Panc1 (cell line): ENCODE results near the gene MEGF10. TPM values are rescaled to one million over a fixed set of nuclear protein-coding genes. Genes with fewer than 3 reads are reported as not detected.

Experiments
- ATAC-seq: fragments of 200-7000 bp; cut with Tn5 transposase; 2 replicates; pipeline ENCODE4 v1.9.1; 2020; ENCODE audit warnings: mild to moderate bottlenecking, moderate library complexity
- BruUV-seq: library from RNA; stranded (reverse); fragments of 400-500 nt; replicated peaks from 2 replicates; lab custom pipeline; 2021; lab: Mats Ljungman, UMichigan
- CTCF ChIA-PET: fragments of 300-600 bp; sonication (Branson Sonifier 250); formaldehyde crosslinking; loops from one replicate; lab custom pipeline; 2022; ENCODE audit warnings: antibody characterized with exemption; lab: Charles Lee
- POLR2A ChIA-PET: fragments of 300-600 bp; sonication (Branson Sonifier 250); formaldehyde crosslinking; loops from one replicate; lab custom pipeline; 2022; ENCODE audit warnings: antibody characterized with exemption; lab: Charles Lee
- DNase-seq: peaks from one replicate; pipeline ENCODE4 v3.0.0-alpha.2; 2010; ENCODE audit warnings: low read depth, low spot score
- H3K27ac ChIP-seq: 2 replicates; pipeline ENCODE4 v1.5.1; 2011; ENCODE audit warnings: mild to moderate bottlenecking, low read length, inconsistent platforms
- H3K27me3 ChIP-seq: fragments of 200-500 bp; sonication (Bioruptor generic); 2 replicates; pipeline ENCODE4 v1.6.0; 2014; ENCODE audit warnings: low read length, inconsistent platforms; ENCODE audit not compliant: control insufficient read depth, insufficient read depth
- H3K36me3 ChIP-seq: fragments of 200-500 bp; sonication (Bioruptor generic); 2 replicates; pipeline ENCODE4 v1.5.1; 2014; ENCODE audit warnings: inconsistent platforms, mild to moderate bottlenecking, low read length, moderate library complexity; ENCODE audit not compliant: control insufficient read depth, insufficient read depth
- H3K4me1 ChIP-seq: 2 replicates; pipeline ENCODE4 v1.5.1; 2011; ENCODE audit warnings: inconsistent platforms, mild to moderate bottlenecking, low read length, moderate library complexity; ENCODE audit not compliant: control insufficient read depth, insufficient read depth
- H3K4me3 ChIP-seq, 2 experiments: 2 replicates each; pipeline ENCODE4 v1.5.1; 2011 to 2012; ENCODE audit warnings: low read depth in 2 of 2, low read length in 2 of 2, mild to moderate bottlenecking in 2 of 2, inconsistent platforms in 1 of 2, moderate library complexity in 1 of 2
- H3K9me3 ChIP-seq: fragments of 200-500 bp; sonication (Bioruptor generic); 2 replicates; pipeline ENCODE4 v1.5.1; 2014; ENCODE audit warnings: low read depth, mild to moderate bottlenecking, inconsistent platforms, low read length, moderate library complexity; ENCODE audit not compliant: control insufficient read depth, insufficient read depth
- POLR2AphosphoS5 ChIP-seq: IDR thresholded peaks from 2 replicates; pipeline ENCODE4 v1.6.1; 2012; ENCODE audit warnings: mild to moderate bottlenecking, low read depth, low read length, moderate library complexity
- SIN3A ChIP-seq: IDR thresholded peaks from 2 replicates; pipeline ENCODE4 v1.6.1; 2012; ENCODE audit warnings: low read depth, mild to moderate bottlenecking, low read length, moderate library complexity, borderline replicate concordance; ENCODE audit not compliant: insufficient read depth
- TCF7L2 ChIP-seq: IDR thresholded peaks from 2 replicates; pipeline ENCODE4 v1.6.1; 2011; ENCODE audit warnings: mild to moderate bottlenecking, low read depth, low read length, inconsistent platforms
- in situ Hi-C: cut with HindIII; loops from 2 replicates; pipeline ENCODE4 v1.10.0; 2016; ENCODE audit warnings: low sequenced_read_pairs, low pct_unique_long_range_greater_than_20kb
- intact Hi-C: fragments of 100-400 bp; cut with micrococcal nuclease; formaldehyde crosslinking; loops from one replicate; pipeline ENCODE4 v1.10.0; 2022; ENCODE audit not compliant: unreplicated experiment
- total RNA-seq: library from RNA; stranded (reverse); gene quantifications from one replicate; pipeline ENCODE4 v1.2.1, GENCODE V29; 2021; ENCODE audit not compliant: unreplicated experiment
- TF ChIP-seq, protein P1 (sequence below), 2 experiments: IDR thresholded peaks; 2 replicates each; pipeline ENCODE4 v1.6.1; 2011 to 2012; ENCODE audit warnings: low read depth in 2 of 2, control low read depth in 1 of 2, low read length in 1 of 2, mild to moderate bottlenecking in 1 of 2, moderate library complexity in 1 of 2; ENCODE audit not compliant: insufficient read depth in 1 of 2
- TF ChIP-seq, protein P2 (sequence below): fragments of 450-650 bp; IDR thresholded peaks from 2 replicates; pipeline ENCODE4 v1.5.1; 2017; ENCODE audit warnings: mild to moderate bottlenecking

The MEGF10 gene
- total RNA-seq, 1 experiment from 2014 or later, result not detected

DNA sequence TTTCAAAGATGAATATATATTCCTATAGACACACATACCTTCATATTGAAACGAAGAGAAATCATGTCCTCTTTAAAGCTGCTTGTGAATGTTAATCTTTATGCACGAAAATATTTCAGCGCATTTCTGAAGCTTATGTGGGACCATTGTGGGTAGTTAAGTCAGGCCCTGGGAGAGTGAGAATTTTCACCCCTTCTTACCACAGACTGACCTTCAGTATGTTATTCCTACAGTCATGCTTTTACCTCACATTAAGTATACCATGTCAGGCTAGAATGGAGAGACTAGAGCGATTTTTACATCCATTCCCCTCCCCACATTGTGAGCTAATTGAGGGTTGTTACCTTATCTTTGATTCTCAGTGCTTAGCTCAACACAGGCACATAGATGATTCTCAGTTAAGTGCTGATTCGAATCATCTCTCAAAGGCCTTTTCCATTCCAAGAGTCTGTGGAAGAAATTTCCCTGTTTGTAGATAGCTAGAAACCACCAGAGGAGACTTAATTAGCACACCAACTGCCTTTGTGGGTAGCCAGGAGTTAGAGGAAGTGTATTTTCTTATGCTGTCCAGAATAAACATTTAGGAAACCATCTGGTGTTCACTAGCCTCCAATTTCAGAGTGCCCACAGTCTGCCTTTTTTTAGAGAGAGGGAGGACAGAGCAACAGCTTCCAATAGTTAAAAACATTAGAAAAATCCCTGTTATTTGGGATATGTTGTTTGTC lies 110.5 kb downstream of the MEGF10 start:
- Histone ChIP-seq H3K9me3 (no peaks in the 10 kb centered on the region), H3K36me3 (no peaks in the 10 kb centered on the region), H3K4me1 (no peaks in the 10 kb centered on the region), H3K27me3 (peaks cover 4% of the 10 kb centered on the region; the same call in 1 of the 2 replicates), H3K27ac (no peak overlapping the region), H3K4me3 (no peak overlapping the region)
- ChIA-PET POLR2A (no interaction called here), CTCF (no interaction called here)
- no TSS peak for BruUV-seq
- in situ Hi-C loops, result no loop called here
- TF ChIP-seq SIN3A (no peak), POLR2AphosphoS5 (no peak), TCF7L2 (no peak)
- TF ChIP-seq, protein P1, sequence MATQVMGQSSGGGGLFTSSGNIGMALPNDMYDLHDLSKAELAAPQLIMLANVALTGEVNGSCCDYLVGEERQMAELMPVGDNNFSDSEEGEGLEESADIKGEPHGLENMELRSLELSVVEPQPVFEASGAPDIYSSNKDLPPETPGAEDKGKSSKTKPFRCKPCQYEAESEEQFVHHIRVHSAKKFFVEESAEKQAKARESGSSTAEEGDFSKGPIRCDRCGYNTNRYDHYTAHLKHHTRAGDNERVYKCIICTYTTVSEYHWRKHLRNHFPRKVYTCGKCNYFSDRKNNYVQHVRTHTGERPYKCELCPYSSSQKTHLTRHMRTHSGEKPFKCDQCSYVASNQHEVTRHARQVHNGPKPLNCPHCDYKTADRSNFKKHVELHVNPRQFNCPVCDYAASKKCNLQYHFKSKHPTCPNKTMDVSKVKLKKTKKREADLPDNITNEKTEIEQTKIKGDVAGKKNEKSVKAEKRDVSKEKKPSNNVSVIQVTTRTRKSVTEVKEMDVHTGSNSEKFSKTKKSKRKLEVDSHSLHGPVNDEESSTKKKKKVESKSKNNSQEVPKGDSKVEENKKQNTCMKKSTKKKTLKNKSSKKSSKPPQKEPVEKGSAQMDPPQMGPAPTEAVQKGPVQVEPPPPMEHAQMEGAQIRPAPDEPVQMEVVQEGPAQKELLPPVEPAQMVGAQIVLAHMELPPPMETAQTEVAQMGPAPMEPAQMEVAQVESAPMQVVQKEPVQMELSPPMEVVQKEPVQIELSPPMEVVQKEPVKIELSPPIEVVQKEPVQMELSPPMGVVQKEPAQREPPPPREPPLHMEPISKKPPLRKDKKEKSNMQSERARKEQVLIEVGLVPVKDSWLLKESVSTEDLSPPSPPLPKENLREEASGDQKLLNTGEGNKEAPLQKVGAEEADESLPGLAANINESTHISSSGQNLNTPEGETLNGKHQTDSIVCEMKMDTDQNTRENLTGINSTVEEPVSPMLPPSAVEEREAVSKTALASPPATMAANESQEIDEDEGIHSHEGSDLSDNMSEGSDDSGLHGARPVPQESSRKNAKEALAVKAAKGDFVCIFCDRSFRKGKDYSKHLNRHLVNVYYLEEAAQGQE (IDR thresholded peaks at IDR 0.05; ENCODE audit: insufficient read depth in 1 of 2, low read depth in 2 of 2, low read length in 1 of 2), result no peak
- TF ChIP-seq, protein P2, sequence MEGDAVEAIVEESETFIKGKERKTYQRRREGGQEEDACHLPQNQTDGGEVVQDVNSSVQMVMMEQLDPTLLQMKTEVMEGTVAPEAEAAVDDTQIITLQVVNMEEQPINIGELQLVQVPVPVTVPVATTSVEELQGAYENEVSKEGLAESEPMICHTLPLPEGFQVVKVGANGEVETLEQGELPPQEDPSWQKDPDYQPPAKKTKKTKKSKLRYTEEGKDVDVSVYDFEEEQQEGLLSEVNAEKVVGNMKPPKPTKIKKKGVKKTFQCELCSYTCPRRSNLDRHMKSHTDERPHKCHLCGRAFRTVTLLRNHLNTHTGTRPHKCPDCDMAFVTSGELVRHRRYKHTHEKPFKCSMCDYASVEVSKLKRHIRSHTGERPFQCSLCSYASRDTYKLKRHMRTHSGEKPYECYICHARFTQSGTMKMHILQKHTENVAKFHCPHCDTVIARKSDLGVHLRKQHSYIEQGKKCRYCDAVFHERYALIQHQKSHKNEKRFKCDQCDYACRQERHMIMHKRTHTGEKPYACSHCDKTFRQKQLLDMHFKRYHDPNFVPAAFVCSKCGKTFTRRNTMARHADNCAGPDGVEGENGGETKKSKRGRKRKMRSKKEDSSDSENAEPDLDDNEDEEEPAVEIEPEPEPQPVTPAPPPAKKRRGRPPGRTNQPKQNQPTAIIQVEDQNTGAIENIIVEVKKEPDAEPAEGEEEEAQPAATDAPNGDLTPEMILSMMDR, result no peak
- ATAC-seq (no peak), DNase-seq (no peak)
- intact Hi-C loops, result no loop called here

DNA sequence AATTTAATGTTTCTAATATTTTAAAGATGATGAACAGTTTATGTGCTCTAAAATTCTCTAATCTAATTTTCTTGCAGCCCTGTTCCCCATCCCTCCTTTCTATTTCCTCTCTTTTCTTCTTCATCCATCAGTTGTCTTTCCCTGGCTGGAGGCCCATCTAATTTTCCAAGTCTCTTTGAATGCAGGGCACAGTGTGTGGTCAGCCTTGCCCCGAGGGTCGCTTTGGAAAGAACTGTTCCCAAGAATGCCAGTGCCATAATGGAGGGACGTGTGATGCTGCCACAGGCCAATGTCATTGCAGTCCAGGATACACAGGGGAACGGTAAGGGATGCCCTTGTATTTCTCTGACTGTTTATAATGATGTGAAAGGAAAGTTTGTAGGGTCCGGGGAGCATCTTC lies 111.8 kb downstream of the MEGF10 start:
- ATAC-seq, result no peak
- in situ Hi-C loops, result no loop called here
- H3K4me1 ChIP-seq, result no peaks in the 10 kb centered on the region
- H3K27me3 ChIP-seq, result peaks cover 4% of the 10 kb centered on the region; the same call in 1 of the 2 replicates
- no peak overlapping the region for H3K4me3 ChIP-seq
- ChIA-PET POLR2A (no interaction called here), CTCF (no interaction called here)
- DNase-seq, result no peak
- no peak overlapping the region for H3K27ac ChIP-seq
- no TSS peak for BruUV-seq
- no peaks in the 10 kb centered on the region for H3K36me3 ChIP-seq
- TF ChIP-seq, protein P1 (IDR thresholded peaks at IDR 0.05; ENCODE audit: insufficient read depth in 1 of 2, low read depth in 2 of 2, low read length in 1 of 2), result no peak
- TF ChIP-seq SIN3A (no peak), POLR2AphosphoS5 (no peak)
- intact Hi-C loops, result no loop called here
- H3K9me3 ChIP-seq, result no peaks in the 10 kb centered on the region
